ENCODE results near the gene ASF1B.

The ASF1B gene

DNA sequence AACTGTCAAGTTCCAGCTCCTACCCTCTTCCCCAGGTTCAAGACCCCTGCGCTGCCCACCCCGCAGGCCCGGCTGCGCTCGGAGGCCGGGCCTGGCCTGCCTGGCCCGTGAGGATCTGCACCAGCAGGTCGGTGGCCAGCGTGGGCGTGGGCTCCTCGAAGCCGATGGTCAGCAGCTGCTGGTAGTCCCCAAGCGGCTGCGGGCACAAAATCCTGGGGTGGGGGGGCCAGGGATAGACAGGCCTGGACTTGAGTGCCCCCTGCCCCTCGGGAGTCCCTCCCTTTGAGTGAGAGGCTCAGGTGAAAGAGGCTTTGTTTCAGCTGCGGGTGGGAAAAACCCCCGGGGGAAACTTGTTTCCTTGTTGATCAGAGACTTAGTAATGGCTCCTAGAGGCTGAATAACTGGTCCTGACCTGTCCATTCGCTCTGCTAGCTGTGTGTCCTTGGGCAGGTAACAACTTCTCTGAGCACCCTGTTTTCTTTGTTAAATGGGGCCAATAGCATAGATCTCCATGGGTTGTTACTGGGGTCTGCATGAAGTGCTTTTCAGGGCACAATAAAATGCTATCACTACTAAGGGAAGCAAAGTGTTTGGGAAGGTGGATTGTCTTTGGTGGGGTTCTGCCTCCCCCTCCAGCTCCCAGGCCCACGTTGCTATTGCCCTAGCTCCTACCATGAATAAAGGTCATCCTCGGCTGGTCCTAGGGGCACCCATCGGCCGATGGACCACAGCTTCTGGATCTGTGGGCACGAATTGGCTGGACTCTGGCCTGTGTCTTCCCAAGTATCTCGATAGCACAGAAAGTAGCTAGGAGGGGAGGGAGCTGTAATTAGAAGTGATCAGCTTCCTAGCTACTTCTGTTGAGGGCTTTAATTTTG is 54.4 kb downstream of the ASF1B start:
- no peaks in the 10 kb centered on the region; the same call in 1 of the 2 replicates for H3K79me2 ChIP-seq (ENCODE audit: low read length)
- no peak for DNase-seq
- H3K4me1 ChIP-seq (ENCODE audit: low read length), result peaks cover 6% of the 10 kb centered on the region
- H3K4me3 ChIP-seq (ENCODE audit: low read length), result peak overlapping the region; percentile 80
- no peaks in the 10 kb centered on the region for H3K9me2 ChIP-seq (replicated peaks; ENCODE audit: insufficient read depth, low read length)
- H3K27ac ChIP-seq (ENCODE audit: low read length), result peak overlapping the region; percentile 23; the same call in 1 of the 2 replicates
- H3F3A ChIP-seq (ENCODE audit: insufficient read depth, low read length), result peaks cover 5% of the 10 kb centered on the region
- H3K9ac ChIP-seq (ENCODE audit: low read length), result peak overlapping the region; percentile 85
- TF ChIP-seq EZH2phosphoT487 (IDR thresholded peaks at IDR 0.05; ENCODE audit: low read length) (no peak), EZH2 (optimal IDR thresholded peaks at IDR 0.05; ENCODE audit: low read depth, low read length) (no peak)
- TF ChIP-seq, protein P1, sequence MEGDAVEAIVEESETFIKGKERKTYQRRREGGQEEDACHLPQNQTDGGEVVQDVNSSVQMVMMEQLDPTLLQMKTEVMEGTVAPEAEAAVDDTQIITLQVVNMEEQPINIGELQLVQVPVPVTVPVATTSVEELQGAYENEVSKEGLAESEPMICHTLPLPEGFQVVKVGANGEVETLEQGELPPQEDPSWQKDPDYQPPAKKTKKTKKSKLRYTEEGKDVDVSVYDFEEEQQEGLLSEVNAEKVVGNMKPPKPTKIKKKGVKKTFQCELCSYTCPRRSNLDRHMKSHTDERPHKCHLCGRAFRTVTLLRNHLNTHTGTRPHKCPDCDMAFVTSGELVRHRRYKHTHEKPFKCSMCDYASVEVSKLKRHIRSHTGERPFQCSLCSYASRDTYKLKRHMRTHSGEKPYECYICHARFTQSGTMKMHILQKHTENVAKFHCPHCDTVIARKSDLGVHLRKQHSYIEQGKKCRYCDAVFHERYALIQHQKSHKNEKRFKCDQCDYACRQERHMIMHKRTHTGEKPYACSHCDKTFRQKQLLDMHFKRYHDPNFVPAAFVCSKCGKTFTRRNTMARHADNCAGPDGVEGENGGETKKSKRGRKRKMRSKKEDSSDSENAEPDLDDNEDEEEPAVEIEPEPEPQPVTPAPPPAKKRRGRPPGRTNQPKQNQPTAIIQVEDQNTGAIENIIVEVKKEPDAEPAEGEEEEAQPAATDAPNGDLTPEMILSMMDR (IDR thresholded peaks at IDR 0.05; ENCODE audit: low read length), result no peak
- H3K27me3 ChIP-seq (replicated peaks; ENCODE audit: insufficient read depth, low read length), result no peaks in the 10 kb centered on the region
- H3K9me3 ChIP-seq (replicated peaks; ENCODE audit: insufficient read depth, low read length), result no peaks in the 10 kb centered on the region
- peak overlapping the region; percentile 98 for H3K4me2 ChIP-seq (ENCODE audit: low read depth, low read length)
- H4K20me1 ChIP-seq (ENCODE audit: insufficient read depth, low read length), result no peaks in the 10 kb centered on the region
- peak overlapping the region; percentile 74 for H2AFZ ChIP-seq (ENCODE audit: low read length)
- H3K36me3 ChIP-seq (replicated peaks; ENCODE audit: insufficient read depth, low read length), result no peaks in the 10 kb centered on the region

DNA sequence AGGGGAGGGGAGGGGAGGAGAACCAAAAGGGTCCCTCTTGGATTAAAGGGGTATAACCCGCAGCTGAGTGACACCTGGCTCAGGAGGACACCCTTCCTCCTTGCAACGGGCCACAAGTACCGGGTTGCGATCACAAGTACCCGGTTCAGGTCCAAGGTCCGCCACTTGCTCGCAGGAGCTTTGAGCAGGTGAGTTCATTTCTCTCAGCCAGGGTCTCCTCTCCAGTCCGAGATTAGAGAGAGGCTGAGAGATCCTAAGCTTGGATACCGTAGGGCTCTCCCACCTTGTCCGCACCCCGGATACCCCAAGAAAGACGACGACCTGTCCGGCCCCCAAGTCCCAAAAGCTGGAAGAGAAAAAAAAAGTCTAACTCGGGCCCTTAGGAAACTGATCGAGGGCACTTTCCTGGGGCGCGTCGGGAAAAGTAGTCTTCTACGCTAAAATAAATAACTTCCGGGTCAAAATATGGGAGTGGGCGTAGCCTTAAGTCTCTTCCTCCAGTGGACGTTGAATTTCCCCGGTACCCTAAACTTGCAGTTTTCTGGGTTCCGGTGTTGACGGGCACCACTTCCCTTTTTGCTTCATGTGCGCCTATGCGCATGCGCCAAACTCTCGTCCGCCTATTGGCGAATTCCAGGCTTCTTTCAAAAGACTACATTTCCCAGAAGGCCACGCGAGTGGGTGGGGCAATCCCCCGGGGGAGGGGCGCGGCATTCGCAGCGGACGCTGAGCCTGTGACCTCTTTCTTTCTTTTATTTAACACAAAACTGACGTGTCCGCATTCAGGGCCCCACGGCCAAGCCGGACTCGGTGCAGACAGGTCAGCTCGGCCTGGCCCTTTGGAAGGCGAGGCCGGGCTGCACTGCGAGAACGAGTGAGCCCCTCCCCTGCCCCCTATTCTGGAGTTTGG is 55.2 kb downstream of the ASF1B start:
- no peaks in the 10 kb centered on the region; the same call in 1 of the 2 replicates for H3K79me2 ChIP-seq (ENCODE audit: low read length)
- peak overlapping the region; percentile 80 for H3K4me3 ChIP-seq (ENCODE audit: low read length)
- H2AFZ ChIP-seq (ENCODE audit: low read length), result peak overlapping the region; percentile 88
- H3K27ac ChIP-seq (ENCODE audit: low read length), result peak overlapping the region; percentile 56; the same call in 1 of the 2 replicates
- peaks cover 5% of the 10 kb centered on the region for H3F3A ChIP-seq (ENCODE audit: insufficient read depth, low read length)
- TF ChIP-seq EZH2 (optimal IDR thresholded peaks at IDR 0.05; ENCODE audit: low read depth, low read length) (no peak), EZH2phosphoT487 (IDR thresholded peaks at IDR 0.05; ENCODE audit: low read length) (no peak)
- TF ChIP-seq, protein P1 (IDR thresholded peaks at IDR 0.05; ENCODE audit: low read length), result no peak
- peaks cover 6% of the 10 kb centered on the region for H3K4me1 ChIP-seq (ENCODE audit: low read length)
- no peaks in the 10 kb centered on the region for H3K9me3 ChIP-seq (replicated peaks; ENCODE audit: insufficient read depth, low read length)
- no peaks in the 10 kb centered on the region for H4K20me1 ChIP-seq (ENCODE audit: insufficient read depth, low read length)
- no peaks in the 10 kb centered on the region for H3K36me3 ChIP-seq (replicated peaks; ENCODE audit: insufficient read depth, low read length)
- DNase-seq, result peak; percentile 100
- H3K9ac ChIP-seq (ENCODE audit: low read length), result peak overlapping the region; percentile 85
- H3K27me3 ChIP-seq (replicated peaks; ENCODE audit: insufficient read depth, low read length), result no peaks in the 10 kb centered on the region
- H3K9me2 ChIP-seq (replicated peaks; ENCODE audit: insufficient read depth, low read length), result no peaks in the 10 kb centered on the region
- peak overlapping the region; percentile 98 for H3K4me2 ChIP-seq (ENCODE audit: low read depth, low read length)

DNA sequence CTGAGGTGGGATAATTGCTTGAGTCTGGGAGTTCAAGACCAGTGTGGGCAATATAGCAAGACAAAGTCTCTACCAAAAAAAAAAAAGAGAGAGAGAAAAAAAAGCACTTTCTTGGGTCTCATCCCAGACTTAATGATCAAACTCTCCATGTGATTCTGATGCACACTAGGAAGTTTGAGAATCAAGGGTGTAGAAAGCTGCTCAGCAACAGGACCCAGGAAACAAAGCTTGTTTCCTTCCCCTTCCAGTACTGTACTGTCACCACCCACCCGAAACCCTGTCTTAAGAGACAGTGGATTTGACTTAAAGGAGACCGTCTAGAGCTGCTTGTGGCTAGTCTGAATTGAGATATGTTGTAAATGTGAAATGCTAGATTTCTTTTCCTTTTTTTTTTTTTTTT is 58.0 kb downstream of the ASF1B start:
- H3K9me3 ChIP-seq (replicated peaks; ENCODE audit: insufficient read depth, low read length), result no peaks in the 10 kb centered on the region
- H3K27ac ChIP-seq (ENCODE audit: low read length), result no peak overlapping the region
- H3K4me2 ChIP-seq (ENCODE audit: low read depth, low read length), result no peak overlapping the region
- H3K4me1 ChIP-seq (ENCODE audit: low read length), result peaks cover 9% of the 10 kb centered on the region
- TF ChIP-seq, protein P1 (IDR thresholded peaks at IDR 0.05; ENCODE audit: low read length), result no peak
- TF ChIP-seq EZH2 (optimal IDR thresholded peaks at IDR 0.05; ENCODE audit: low read depth, low read length) (no peak), EZH2phosphoT487 (IDR thresholded peaks at IDR 0.05; ENCODE audit: low read length) (no peak)
- no peak overlapping the region for H3K9ac ChIP-seq (ENCODE audit: low read length)
- no peak for DNase-seq
- no peaks in the 10 kb centered on the region for H3K27me3 ChIP-seq (replicated peaks; ENCODE audit: insufficient read depth, low read length)
- H3F3A ChIP-seq (ENCODE audit: insufficient read depth, low read length), result peaks cover 12% of the 10 kb centered on the region
- H3K36me3 ChIP-seq (replicated peaks; ENCODE audit: insufficient read depth, low read length), result no peaks in the 10 kb centered on the region
- no peak overlapping the region for H3K4me3 ChIP-seq (ENCODE audit: low read length)
- no peak overlapping the region for H2AFZ ChIP-seq (ENCODE audit: low read length)
- no peaks in the 10 kb centered on the region for H4K20me1 ChIP-seq (ENCODE audit: insufficient read depth, low read length)
- no peaks in the 10 kb centered on the region for H3K9me2 ChIP-seq (replicated peaks; ENCODE audit: insufficient read depth, low read length)
- H3K79me2 ChIP-seq (ENCODE audit: low read length), result peaks cover 7% of the 10 kb centered on the region; the same call in 1 of the 2 replicates

All from MM.1S (cell line).